ENCODE results near the gene GOLGA8A.
"Not testable (repeated sequence)": the region's sequence is repeated elsewhere in the genome, so short reads cannot be mapped to it uniquely, and the experiment has no call there.

Gene GOLGA8A

DNA sequence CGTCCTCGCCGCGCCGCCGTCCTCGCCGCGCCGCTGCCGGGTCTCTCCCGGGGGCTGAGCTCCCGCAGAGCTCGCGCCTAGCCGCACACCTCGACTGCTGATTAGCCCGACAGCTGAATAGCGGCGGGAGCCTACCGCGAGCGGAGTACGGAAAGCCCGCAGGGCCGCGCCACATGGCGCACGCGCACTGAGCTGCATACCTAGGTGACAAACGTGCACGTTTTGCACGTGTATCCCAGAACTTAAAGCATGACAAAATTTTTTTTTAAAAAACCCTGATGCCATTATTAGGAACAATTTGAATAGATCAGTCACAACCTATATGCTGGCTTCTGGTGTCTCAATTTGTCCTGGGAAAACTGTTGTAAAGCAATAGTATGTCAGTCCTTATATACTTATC, at the start of gene GOLGA8A:
Gene GOLGA8A (minus strand): TSS at position 122 of the 400 bp plus-strand sequence. CDS start 48,117 bp downstream, outside the sequence.
- peak; percentile 89 for DNase-seq

GRCh38 chr15:34483644-34484043, 46.0 kb upstream of the GOLGA8A start:
- DNase-seq, result no peak

- no peak for DNase-seq
Measured at GRCh38 chr15:34481370-34481769, 43.8 kb upstream of the GOLGA8A start.

DNA sequence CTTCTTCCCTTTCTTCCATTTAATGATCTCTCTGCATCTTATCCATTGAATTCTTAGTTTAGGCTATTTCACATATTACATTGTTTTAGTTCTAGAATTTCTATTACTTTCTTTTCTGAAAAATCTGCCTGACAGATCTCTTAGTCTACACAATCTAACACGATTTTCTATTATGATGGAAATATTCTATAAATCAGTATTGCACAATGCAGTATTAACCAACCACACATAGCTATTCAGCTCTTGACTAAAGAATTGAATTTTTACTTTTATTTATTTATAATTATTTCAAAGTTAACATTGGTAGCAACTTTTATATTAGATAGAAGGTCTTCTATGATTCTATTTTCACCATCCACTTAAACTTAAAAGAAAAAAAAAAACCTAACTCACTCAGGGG, 36.2 kb upstream of the GOLGA8A start:
- DNase-seq, result no peak

DNA sequence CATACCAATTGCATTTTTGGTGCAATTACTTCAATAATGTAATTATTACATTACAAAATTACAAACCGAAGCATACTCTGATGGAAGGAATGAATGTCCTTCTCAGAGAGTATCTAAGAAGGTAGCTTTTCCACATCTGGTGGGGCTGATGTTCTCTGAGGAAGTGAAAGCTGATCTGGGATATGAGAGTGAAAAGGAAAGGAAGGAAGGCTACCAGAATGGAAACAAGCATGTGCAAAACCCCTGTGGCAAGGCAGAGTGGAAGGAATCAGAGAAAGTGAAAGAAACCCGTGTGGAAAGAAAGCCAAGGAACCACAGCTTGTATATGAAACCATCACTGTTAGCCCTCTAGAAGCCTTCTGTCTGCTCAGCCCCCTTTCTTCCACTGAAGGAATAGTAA, 35.3 kb upstream of the GOLGA8A start:
- no peak for DNase-seq

DNA sequence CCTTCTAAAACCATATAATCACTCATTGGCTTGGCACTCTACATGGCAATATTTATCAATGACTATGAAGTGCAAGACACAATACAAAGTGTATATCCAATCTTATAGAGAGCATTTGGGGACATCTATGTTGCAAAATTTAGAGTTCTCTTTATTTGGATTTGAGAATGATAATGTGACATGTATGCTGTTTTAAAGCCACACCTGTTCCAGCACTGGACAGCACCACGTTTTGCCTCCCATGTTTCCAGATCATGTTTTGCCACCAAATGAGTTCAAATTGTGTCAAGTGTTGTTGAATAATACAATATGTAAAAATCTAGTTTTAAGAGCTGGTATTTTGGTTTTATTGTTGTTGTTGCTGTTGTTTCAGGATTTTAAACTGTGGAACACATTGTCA, 33.3 kb upstream of the GOLGA8A start:
- no peak for DNase-seq

- no peak for DNase-seq
Measured at GRCh38 chr15:34470091-34470490, 32.5 kb upstream of the GOLGA8A start.

DNA sequence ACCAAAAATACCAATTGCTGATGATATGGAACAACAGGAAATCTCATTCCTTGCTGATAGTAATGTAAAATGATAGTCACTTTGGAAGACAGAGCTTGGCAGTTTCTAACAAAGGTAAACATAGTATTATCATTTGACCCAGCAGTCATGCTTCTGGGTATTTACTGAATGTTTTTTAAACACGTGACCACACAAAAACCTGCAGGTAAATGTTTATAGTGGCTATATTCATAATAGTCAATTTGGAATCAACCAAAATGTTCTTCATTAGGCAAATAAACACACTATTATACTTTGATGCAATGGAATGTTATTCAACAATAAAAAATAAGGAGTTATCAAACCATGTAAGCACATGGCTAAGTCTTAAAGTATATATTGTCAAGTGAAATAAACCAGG, 24.1 kb upstream of the GOLGA8A start:
- no peak for DNase-seq

- no peak for DNase-seq
Measured at GRCh38 chr15:34460451-34460850, 22.8 kb upstream of the GOLGA8A start.

DNA sequence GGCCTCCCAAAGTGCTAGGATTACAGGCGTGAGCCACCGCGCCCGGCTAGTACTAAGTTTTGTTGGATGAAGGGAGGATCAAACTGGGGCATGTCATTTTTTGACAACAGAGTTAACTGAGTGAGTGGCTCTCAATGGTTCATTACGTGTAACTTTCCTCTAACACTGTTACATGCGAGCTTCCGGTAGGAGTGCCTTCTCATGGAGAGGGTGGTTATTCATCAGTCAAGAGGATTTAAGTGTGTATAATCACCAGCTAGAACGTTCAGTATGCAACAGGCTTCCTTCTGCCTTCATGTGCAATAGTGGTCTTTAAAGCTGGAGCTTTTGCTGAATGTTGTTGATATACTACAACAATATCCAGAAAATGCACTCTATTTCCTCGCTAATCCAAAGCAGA, 19.1 kb upstream of the GOLGA8A start:
- no peak for DNase-seq

- no peak for DNase-seq
Measured at GRCh38 chr15:34442891-34443290, 5.3 kb upstream of the GOLGA8A start.

- DNase-seq, result no peak
Measured at GRCh38 chr15:34439878-34440277, 2.3 kb upstream of the GOLGA8A start.

GRCh38 chr15:34436956-34437442, 609 bp downstream of the GOLGA8A start:
- DNase-seq, result peak; percentile 59

DNA sequence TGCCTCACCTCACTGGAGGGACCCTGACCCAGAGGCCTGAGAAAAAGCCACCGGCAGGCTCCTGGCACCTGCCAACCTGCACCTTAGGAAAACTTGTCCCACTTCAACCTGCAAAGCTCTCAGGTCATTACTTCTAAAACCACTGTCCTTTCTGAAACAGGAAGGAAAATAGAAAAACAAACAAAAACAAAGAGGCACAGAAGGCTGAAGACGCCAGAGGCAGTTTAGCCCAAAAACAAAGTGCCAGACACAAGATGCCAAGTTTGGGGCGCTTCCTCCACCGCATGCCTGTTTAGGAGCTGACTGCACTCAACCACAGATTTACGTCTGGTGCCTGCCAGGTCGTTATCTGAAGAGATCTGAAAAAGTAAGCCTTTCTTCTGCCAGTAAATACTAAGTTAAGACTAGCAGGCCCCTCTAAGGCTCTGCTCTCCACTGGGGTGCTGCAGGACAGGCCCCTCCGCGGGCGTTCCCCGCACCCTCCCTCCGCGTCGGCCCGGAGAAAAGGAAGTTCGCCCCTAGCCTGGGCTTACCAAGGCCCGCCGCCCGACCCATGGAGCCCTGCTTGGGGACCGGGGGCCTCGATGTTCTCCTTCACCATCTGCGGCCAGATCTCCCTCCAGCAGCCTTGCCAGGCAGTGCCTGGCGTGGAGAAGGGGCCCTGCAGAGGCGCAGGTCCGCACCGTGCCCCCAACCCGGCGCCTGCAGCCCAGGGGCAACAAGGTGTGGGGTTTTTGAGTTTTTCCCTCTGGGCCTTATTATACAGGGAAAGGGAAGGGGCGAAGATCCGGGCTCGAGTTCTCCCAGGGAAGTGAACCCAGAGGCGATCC, 1.3 kb downstream of the GOLGA8A start:
- peak; percentile 18 for DNase-seq

DNA sequence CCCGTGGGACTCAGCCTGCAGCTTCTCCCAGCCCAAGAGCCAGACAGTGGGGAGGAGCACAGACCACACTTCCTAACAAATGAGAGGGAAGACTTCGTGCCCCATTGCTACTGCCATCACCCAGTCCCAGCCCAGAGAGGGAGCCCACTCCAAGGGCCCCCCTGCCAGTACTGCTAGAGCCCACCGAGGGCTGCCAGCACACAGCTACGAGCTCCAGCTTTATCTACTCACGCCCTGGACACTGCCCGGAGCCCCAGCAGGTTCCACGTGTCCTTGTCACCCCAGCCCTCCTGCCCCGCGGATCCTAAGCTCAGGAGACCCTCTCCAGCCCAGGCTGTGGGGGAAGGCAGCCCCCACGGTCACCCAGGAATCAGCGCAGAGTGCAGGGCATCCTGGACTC, 1.9 kb downstream of the GOLGA8A start:
- DNase-seq, result no peak

DNA sequence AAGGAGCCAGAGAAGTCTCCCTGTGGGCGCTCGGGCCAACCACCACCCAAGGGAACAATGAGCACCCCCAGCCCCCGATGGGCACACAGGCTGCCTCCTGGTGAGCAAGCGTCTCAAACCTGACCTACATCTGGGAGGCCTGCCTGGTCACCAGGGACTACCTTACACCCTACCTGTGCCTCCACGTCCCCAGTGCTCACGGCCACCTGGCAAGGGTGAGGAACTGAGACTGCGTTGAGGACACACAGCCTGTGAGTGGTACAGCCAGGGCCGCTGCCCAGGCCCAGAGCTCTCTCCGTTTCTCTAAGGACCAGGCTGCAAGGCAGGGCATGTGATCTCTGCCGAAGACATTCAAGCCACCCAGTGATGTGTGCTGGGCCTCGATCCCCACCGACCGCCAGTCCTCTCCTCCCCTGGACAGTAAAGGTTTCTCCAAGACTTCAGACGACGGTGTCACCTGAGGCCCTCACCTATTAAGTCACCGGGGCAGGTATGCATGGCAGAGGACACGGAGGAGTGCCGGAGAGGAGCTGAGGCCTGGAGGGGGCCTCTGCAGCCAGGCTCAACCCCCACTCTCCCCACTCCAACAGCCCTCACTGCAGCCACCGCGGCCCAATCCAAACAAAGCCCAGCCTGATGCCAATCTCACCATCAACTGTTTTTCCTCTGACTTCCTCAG, 2.8 kb downstream of the GOLGA8A start:
- no peak for DNase-seq

GRCh38 chr15:34433956-34434626, 3.5 kb downstream of the GOLGA8A start:
- not testable (repeated sequence) for DNase-seq

DNA sequence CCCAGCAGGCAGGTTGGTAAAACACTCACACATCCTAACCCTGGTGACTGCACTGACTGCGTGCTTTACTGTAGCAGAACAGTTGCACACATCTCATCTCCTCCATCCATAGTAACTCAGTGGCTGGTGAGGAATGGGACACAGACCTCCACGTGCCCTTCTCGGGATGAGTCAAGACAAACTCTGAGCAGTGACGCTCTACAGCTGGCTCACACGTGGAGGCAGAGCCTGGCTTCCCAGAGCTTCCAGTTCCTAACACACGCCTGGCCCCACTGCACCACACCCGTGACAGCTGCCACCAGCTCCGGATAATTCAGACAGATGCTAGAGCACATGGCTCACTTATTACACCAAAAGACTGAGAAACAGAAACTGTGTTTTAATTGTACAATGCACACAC, 7.0 kb downstream of the GOLGA8A start:
- DNase-seq, result not testable (repeated sequence)

DNA sequence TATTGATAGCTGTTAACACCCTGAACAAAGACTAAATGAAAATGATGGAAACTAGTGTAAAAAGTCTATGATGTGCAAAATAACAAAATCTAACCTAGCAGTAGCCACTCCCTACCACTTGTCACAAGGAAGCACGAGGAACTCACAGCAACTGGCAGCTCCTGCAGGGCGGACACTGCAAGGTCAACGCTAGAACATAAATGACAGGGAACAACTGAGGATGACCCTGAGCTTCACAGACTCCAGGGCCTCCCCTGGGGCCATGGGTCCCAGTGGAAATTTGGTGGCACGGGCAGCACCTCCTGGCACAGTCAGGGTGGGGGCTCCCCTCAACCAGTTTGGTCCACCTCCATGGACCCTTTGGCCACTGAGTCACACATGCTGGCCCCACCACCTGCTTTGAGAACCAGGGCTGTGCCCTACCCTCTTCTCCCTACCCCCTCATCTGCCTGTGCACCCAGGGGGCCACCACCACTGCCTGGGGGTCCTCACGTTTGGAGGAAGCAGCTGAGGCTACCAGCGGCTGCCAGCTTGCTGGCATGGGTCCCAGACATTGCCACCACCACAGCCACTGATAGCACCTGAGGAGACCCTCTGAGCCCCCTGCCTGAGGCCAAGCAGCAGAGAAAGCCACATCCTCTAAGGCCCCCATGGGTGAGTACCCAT, 14.1 kb downstream of the GOLGA8A start:
- not testable (repeated sequence) for DNase-seq

- not testable (repeated sequence) for DNase-seq
Measured at GRCh38 chr15:34420953-34421352, 16.7 kb downstream of the GOLGA8A start.

DNA sequence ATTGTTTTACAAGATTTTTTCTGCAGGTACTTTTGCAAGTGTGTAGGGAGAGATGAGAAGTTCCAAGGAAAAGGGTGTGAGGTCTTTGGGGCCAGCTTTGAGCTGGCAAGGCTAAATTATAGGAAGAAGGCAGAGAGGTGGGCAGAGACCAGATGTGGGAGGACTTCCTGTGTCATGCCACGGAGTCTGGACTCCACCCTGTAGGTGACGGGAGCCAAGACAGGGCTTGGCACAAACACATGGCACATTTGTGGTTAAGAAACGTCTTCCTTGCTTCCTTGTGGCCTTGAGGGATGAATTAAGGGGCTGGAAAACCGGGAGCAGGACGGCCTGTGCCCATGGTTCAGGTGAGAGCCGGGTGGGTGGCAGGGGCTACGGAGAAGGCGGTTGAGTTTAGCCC, 19.2 kb downstream of the GOLGA8A start:
- DNase-seq, result not testable (repeated sequence)

- DNase-seq, result not testable (repeated sequence)
Measured at GRCh38 chr15:34409511-34409910, 28.1 kb downstream of the GOLGA8A start.

GRCh38 chr15:34408973-34409372, 28.6 kb downstream of the GOLGA8A start:
- DNase-seq, result not testable (repeated sequence)

Measured in stimulated activated CD4-positive, alpha-beta T cell treated with anti-CD3 and anti-CD28 coated beads, Interleukin-4, amount 100 ng/mL, for 1 hour (primary cell).